PC-9 (cell line): ENCODE results near the gene AK8. TPM values are rescaled to one million over a fixed set of nuclear protein-coding genes. Genes with fewer than 3 reads are reported as not detected.

ENCODE experiments used
- BruUV-seq: library from RNA; stranded (reverse); fragments of 400-500 nt; replicated peaks from 2 replicates; lab custom pipeline; 2021; lab: Mats Ljungman, UMichigan
- CTCF ChIA-PET: fragments of 300-600 bp; sonication (Branson Sonifier 250); formaldehyde crosslinking; loops from one replicate; lab custom pipeline; 2022; ENCODE audit warnings: antibody characterized with exemption; lab: Charles Lee
- POLR2A ChIA-PET: fragments of 300-600 bp; sonication (Branson Sonifier 250); formaldehyde crosslinking; loops from one replicate; lab custom pipeline; 2022; ENCODE audit warnings: antibody characterized with exemption; ENCODE audit not compliant: unreplicated experiment; lab: Charles Lee
- DNase-seq, 2 experiments: peaks; one replicate each; pipeline versions ENCODE4 v3.0.0 to v3.0.0-alpha.2; 2015 to 2022; ENCODE audit warnings: mixed read lengths in 1 of 2
- H2AFZ ChIP-seq: fragments of 200-600 bp; sonication (generic); 2 replicates; pipeline ENCODE4 v1.8.1; 2017; ENCODE audit warnings: antibody characterized with exemption
- H3F3A ChIP-seq: fragments of 200-600 bp; sonication (generic); 2 replicates; pipeline ENCODE4 v1.8.1; 2017; ENCODE audit warnings: antibody characterized with exemption, mild to moderate bottlenecking, low read depth; ENCODE audit not compliant: insufficient read depth
- H3K27ac ChIP-seq: fragments of 200-600 bp; sonication (generic); 2 replicates; pipeline ENCODE4 v1.6.1; 2016; ENCODE audit warnings: mixed run types
- H3K27me3 ChIP-seq: fragments of 200-600 bp; sonication (generic); 2 replicates; pipeline ENCODE4 v1.6.1; 2016; ENCODE audit warnings: low read depth, mixed run types; ENCODE audit not compliant: insufficient read depth
- H3K36me3 ChIP-seq: fragments of 200-600 bp; sonication (generic); 2 replicates; pipeline ENCODE4 v1.6.1; 2016; ENCODE audit warnings: low read depth, mixed run types
- H3K4me1 ChIP-seq: fragments of 200-600 bp; sonication (generic); replicated peaks from 2 replicates; pipeline ENCODE4 v1.6.1; 2016; ENCODE audit warnings: mixed run types; ENCODE audit not compliant: insufficient read depth
- H3K4me2 ChIP-seq: fragments of 200-600 bp; sonication (generic); 2 replicates; pipeline ENCODE4 v1.6.1; 2017; ENCODE audit warnings: mixed run types
- H3K4me3 ChIP-seq: fragments of 200-600 bp; sonication (generic); 2 replicates; pipeline ENCODE4 v1.6.1; 2016; ENCODE audit warnings: mixed run types
- H3K79me2 ChIP-seq: fragments of 200-600 bp; sonication (generic); 2 replicates; pipeline ENCODE4 v1.6.1; 2017; ENCODE audit warnings: low read depth, mixed run types
- H3K9me2 ChIP-seq: fragments of 200-600 bp; sonication (generic); 2 replicates; pipeline ENCODE4 v1.8.1; 2017; ENCODE audit warnings: mild to moderate bottlenecking; ENCODE audit not compliant: insufficient read depth
- H3K9me3 ChIP-seq: fragments of 200-600 bp; sonication (generic); 2 replicates; pipeline ENCODE4 v1.8.1; 2016; ENCODE audit warnings: low read depth; ENCODE audit not compliant: insufficient read depth
- H4K20me1 ChIP-seq: fragments of 200-600 bp; sonication (generic); 2 replicates; pipeline ENCODE4 v1.8.1; 2017; ENCODE audit not compliant: insufficient read depth
- EZH2 ChIP-seq: fragments of 200-600 bp; sonication (generic); IDR thresholded peaks from 2 replicates; pipeline ENCODE4 v1.8.0; 2017; ENCODE audit warnings: antibody characterized with exemption, low read depth
- intact Hi-C: fragments of 100-400 bp; cut with micrococcal nuclease; formaldehyde crosslinking; loops from one replicate; pipeline ENCODE4 v1.10.0; 2022; ENCODE audit not compliant: unreplicated experiment
- total RNA-seq: library from RNA; stranded (reverse); gene quantifications from 2 replicates; pipeline ENCODE4 v1.2.3, GENCODE V29; 2021
- TF ChIP-seq, protein P1 (sequence below): fragments of 200-600 bp; sonication (generic); conservative IDR thresholded peaks from 2 replicates; pipeline ENCODE4 v1.6.1; 2017; ENCODE audit warnings: mixed run types, antibody characterized with exemption, mild to moderate bottlenecking, moderate library complexity

AK8 gene
- total RNA-seq, 1 experiment from 2014 or later = 7.2 TPM

DNA sequence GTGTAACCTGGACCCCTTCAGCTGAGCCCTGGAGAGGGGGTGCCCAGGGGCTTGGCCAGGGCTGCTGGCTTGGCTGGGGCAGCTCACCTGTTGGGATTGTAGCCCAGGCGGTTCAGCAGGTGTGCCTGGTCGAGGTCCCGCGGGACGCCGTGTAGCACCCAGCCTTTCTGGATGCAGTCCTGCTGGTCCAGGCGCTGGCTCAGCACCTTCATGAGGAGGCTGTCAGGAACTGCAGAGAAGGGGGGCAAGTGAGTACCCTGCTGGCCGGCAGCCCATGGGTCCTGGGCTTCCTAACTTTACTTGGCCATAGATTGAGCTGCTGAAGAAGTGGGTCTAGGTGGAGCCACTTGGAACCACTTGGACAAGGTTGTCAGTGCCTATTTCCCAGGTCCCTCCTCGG is 85.5 kb downstream of the AK8 start:
- no peak overlapping the region for H3K4me3 ChIP-seq
- no peak overlapping the region for H3K4me2 ChIP-seq
- intact Hi-C loops = no loop called here
- no peak overlapping the region for H3K27ac ChIP-seq
- no peaks in the 10 kb centered on the region for H3K9me3 ChIP-seq
- no peaks in the 10 kb centered on the region for H3K36me3 ChIP-seq
- CTCF ChIA-PET = no interaction called here
- H2AFZ ChIP-seq = no peak overlapping the region
- H4K20me1 ChIP-seq = no peaks in the 10 kb centered on the region
- H3K4me1 ChIP-seq = no peaks in the 10 kb centered on the region
- no peaks in the 10 kb centered on the region for H3F3A ChIP-seq
- no TSS peak for BruUV-seq
- peaks cover 18% of the 10 kb centered on the region; the same call in 1 of the 2 replicates for H3K27me3 ChIP-seq
- POLR2A ChIA-PET = no interaction called here
- no peaks in the 10 kb centered on the region for H3K9me2 ChIP-seq
- no peak for DNase-seq
- no peak for TF ChIP-seq EZH2
- TF ChIP-seq, protein P1, sequence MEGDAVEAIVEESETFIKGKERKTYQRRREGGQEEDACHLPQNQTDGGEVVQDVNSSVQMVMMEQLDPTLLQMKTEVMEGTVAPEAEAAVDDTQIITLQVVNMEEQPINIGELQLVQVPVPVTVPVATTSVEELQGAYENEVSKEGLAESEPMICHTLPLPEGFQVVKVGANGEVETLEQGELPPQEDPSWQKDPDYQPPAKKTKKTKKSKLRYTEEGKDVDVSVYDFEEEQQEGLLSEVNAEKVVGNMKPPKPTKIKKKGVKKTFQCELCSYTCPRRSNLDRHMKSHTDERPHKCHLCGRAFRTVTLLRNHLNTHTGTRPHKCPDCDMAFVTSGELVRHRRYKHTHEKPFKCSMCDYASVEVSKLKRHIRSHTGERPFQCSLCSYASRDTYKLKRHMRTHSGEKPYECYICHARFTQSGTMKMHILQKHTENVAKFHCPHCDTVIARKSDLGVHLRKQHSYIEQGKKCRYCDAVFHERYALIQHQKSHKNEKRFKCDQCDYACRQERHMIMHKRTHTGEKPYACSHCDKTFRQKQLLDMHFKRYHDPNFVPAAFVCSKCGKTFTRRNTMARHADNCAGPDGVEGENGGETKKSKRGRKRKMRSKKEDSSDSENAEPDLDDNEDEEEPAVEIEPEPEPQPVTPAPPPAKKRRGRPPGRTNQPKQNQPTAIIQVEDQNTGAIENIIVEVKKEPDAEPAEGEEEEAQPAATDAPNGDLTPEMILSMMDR = no peak
- no peaks in the 10 kb centered on the region for H3K79me2 ChIP-seq

DNA sequence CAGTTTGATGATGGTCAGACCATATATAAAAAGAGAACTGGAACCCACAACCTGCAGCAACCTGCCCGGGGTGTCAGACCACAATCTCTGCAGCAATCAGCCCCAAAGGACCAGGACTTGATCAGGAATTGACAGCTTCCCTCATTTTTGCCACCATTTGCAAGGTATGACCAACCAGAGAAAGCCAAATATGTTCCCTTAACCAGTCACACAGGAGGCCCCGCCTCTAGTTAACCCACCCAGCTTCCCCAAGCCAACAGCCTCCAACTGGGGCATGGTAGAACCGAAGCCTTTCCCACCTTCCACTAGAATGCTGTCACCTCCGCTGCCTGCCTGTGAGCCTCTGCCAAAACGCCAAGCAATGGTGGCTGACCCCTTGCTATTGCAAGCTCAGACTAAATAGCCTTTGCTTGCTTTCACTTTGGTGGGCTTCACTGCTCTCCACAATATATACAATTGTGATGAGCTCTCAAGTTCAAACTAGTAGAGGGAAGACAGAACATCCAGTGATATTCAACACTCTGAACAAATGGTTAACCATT is 86.3 kb downstream of the AK8 start:
- Histone ChIP-seq H3K27ac (no peak overlapping the region), H3F3A (no peaks in the 10 kb centered on the region), H3K9me3 (no peaks in the 10 kb centered on the region), H3K4me1 (no peaks in the 10 kb centered on the region), H4K20me1 (no peaks in the 10 kb centered on the region), H3K9me2 (no peaks in the 10 kb centered on the region; the same call in 1 of the 2 replicates), H3K27me3 (peaks cover 16% of the 10 kb centered on the region; the same call in 1 of the 2 replicates), H3K79me2 (no peaks in the 10 kb centered on the region), H3K36me3 (no peaks in the 10 kb centered on the region), H3K4me2 (no peak overlapping the region), H2AFZ (no peak overlapping the region), H3K4me3 (no peak overlapping the region)
- ChIA-PET CTCF (no interaction called here), POLR2A (no interaction called here)
- no TSS peak for BruUV-seq
- DNase-seq = no peak
- TF ChIP-seq, protein P1 = no peak
- no peak for TF ChIP-seq EZH2
- intact Hi-C loops = no loop called here

DNA sequence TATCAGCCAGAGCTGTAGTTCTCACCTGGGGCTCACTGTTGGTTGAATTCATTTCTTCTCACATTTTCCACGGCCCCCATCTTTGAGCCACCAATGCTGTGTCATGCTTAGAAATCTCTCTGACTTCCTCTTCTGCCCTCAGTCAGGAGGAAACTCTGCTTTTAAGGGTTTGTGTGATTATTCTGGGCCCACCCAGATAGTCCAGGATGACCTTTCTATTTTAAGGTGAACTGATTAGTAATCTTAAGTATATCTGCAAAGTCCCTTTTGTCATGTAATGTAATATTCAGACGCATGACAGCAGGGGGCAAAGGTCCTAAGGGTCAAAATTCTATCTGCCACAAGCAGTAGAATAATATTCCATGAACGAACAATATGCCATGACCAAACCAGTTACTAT is 88.4 kb downstream of the AK8 start:
- no peak for TF ChIP-seq EZH2
- TF ChIP-seq, protein P1 = no peak
- no peaks in the 10 kb centered on the region for H3K9me3 ChIP-seq
- H3K4me2 ChIP-seq = no peak overlapping the region

More for the DNA sequence above, 88.4 kb downstream of the AK8 start:
- no peaks in the 10 kb centered on the region for H3K36me3 ChIP-seq
- DNase-seq = no peak
- no TSS peak for BruUV-seq
- no peaks in the 10 kb centered on the region for H3F3A ChIP-seq
- no peak overlapping the region for H3K4me3 ChIP-seq
- no peaks in the 10 kb centered on the region for H4K20me1 ChIP-seq
- H3K9me2 ChIP-seq = no peaks in the 10 kb centered on the region; the same call in 1 of the 2 replicates
- no peaks in the 10 kb centered on the region for H3K79me2 ChIP-seq
- ChIA-PET CTCF (no interaction called here), POLR2A (no interaction called here)
- peaks cover 12% of the 10 kb centered on the region; the same call in 1 of the 2 replicates for H3K27me3 ChIP-seq
- no peaks in the 10 kb centered on the region for H3K4me1 ChIP-seq
- no peak overlapping the region for H3K27ac ChIP-seq
- intact Hi-C loops = no loop called here
- no peak overlapping the region for H2AFZ ChIP-seq
